GM21423 (cell line): Measurements from ENCODE around the gene DMRTA2.
"Not testable (repeated sequence)": the region's sequence is repeated elsewhere in the genome, so short reads cannot be mapped to it uniquely, and the experiment has no call there.

ENCODE experiments used
- ATAC-seq: cut with Tn5 transposase; IDR thresholded peaks from one replicate; pipeline ENCODE4 v1.9.1; 2021; ENCODE audit warnings: mild to moderate bottlenecking, moderate library complexity; ENCODE audit not compliant: unreplicated experiment

The DMRTA2 gene

DNA sequence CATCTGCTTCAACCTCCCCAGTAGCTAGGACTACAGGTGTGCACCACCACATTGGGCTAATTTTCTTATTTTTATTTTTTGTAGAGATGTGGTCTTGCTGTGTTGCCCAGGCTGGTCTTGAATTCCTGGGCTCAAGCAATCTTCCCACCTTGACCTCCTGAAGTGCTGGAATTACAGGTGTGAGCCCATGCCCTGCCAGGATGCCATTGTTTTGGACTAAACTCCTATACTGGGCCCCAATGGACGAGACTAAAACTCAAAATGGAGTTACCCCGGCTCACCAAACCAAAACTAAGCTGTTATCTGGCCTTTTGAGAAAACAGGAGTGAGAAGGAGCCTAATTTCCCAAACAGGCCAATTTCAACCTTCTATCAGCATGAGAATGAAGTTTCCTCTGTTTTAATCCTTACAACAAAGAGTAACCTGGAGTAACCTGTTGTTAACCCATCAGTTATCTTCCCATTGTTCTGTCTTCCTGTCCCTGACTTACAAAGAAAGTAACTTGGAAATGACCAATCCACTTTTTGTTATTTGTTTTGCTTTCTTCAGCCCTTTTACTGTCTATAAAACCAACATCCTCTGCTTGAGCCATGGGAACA is 29.6 kb downstream of the DMRTA2 start:
- no peak for ATAC-seq

DNA sequence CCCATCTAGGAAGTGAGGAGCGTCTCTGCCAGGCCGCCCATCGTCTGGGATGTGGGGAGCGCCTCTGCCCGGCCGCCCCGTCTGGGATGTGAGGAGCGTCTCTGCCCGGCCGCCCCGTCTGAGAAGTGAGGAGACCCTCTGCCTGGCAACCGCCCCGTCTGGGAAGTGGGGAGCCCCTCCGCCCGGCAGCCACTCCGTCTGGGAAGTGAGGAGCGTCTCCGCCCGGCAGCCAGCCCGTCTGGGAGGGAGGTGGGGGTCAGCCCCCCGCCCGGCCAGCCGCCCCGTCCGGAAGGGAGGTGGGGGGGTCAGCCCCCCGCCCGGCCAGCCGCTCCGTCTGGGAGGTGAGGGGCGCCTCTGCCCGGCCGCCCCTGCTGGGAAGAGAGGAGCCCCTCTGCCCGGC is 41.7 kb downstream of the DMRTA2 start:
- not testable (repeated sequence) for ATAC-seq

GRCh38 chr1:50378770-50379169 is 44.5 kb downstream of the DMRTA2 start:
- no peak for ATAC-seq

GRCh38 chr1:50373532-50373931 is 49.7 kb downstream of the DMRTA2 start:
- ATAC-seq: no peak

DNA sequence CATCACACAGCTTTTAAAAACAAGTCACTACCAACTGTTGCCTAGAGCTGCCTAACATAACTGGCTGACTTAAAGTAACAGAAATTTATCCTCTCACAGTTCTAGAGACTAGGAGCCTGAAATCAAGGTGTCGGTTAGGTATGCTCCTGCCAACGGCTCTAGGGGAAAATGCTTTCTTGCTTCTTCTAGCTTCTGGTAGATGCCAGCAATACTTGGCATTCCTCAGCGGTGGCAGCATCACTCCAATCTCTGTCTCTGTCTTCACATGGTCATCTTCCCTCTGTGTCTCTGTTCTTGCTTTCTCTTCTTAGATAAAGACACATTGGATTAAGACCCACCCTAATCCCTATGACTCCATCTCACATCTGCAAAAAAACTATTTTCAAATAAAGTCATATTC is 51.5 kb downstream of the DMRTA2 start:
- no peak for ATAC-seq

- no peak for ATAC-seq
These were observed 53.4 kb downstream of the DMRTA2 start for GRCh38 chr1:50369830-50370229.

DNA sequence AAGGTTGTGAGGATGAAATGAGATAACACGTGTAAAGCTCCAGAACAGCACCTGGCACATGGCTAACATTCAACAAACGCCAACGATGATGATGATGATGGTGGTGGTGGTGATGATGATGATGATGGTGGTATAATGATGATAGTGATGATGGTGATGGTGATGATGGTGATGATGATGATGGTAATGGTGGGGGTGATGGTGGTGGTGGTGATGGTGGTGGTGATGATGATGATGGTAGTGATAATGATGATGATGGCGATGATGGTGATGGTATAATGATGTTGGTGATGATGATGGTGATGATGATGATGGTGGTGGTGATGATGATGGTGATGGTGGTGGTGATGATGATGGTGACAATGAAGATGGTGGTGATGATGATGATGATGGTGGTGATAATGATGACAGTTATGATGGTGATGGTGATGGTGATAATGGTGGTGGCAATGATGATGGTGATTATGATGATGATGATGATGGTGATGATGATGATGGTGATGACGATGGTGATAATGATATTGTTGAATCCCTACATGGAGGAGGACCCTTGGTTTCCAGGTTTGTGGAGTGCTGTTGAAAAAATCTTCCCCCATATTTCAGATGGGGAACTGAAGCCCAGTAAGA is 54.1 kb downstream of the DMRTA2 start:
- ATAC-seq: no peak

DNA sequence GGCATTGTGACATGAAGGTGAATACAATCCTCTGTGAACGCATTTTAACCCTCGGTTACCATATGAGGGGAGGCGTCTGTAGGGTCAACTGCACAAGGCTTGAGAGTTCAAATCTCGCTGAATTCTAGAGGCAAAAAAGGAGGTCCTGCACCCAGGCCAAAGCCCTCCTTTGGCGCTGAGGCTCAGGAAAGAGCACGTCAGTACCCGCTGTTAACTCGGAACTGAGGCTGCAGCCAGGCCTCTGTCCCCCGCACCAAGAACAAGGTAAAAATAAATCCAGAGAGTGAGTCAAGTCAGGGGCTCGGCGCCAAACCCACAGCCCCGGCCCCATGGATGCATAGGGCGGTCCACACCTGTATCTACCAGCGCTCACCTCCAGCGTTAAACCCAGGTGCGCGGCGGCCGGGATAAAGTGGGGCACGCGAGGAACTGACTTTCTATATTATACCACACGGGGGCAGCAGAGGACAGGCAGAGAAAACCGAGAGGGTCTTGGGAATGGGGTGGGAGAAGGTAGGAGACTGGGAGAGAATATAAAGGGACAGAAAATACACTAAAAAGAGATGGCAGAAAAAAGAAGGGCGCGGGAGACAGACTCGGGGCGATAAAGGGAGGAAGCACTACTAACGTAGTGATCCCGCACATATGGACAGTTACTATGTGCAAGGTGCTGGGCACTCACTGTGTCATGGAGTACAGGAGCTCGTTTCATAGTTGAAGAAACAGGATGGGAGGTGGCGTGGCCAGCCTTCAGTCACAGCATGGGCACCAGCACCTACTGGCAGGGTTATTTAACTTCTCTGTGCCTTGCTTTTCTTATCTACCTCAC is 54.9 kb downstream of the DMRTA2 start:
- ATAC-seq: no peak
